ENCODE measurements around the gene FAM216A.
"Not testable (repeated sequence)": the region's sequence is repeated elsewhere in the genome, so short reads cannot be mapped to it uniquely, and the experiment has no call there.

FAM216A gene

GRCh38 chr12:110468214-110469048 lies at the start of gene FAM216A, which contains the start of gene GPN3:
TSS of gene FAM216A (plus strand) at chr12:110468845. CDS start at chr12:110468876, 31 bp downstream.
TSS of gene GPN3 (minus strand) at chr12:110468257. CDS start at chr12:110468203, 54 bp downstream.
- DNase-seq (ENCODE audit: low spot score) = peak; percentile 99

- DNase-seq (ENCODE audit: low spot score) = not testable (repeated sequence)
These were observed 48.0 kb upstream of the FAM216A start for GRCh38 chr12:110420644-110421043.

GRCh38 chr12:110421159-110421661 lies 47.4 kb upstream of the FAM216A start:
- no peak for DNase-seq (ENCODE audit: low spot score)

- no peak for DNase-seq (ENCODE audit: low spot score)
These were observed 46.9 kb upstream of the FAM216A start for GRCh38 chr12:110421701-110422100.

- no peak for DNase-seq (ENCODE audit: low spot score)
These were observed 44.4 kb upstream of the FAM216A start for GRCh38 chr12:110424237-110424636.

GRCh38 chr12:110426406-110426805 lies 42.2 kb upstream of the FAM216A start:
- DNase-seq (ENCODE audit: low spot score) = no peak

GRCh38 chr12:110429676-110430075 lies 39.0 kb upstream of the FAM216A start:
- not testable (repeated sequence) for DNase-seq (ENCODE audit: low spot score)

- DNase-seq (ENCODE audit: low spot score) = no peak
These were observed 36.6 kb upstream of the FAM216A start for GRCh38 chr12:110431957-110432587.

GRCh38 chr12:110436231-110436630 lies 32.4 kb upstream of the FAM216A start:
- DNase-seq (ENCODE audit: low spot score) = no peak

GRCh38 chr12:110444455-110444854 lies 24.2 kb upstream of the FAM216A start:
- no peak for DNase-seq (ENCODE audit: low spot score)

- DNase-seq (ENCODE audit: low spot score) = peak; percentile 96
These were observed 18.7 kb upstream of the FAM216A start, which contains the start of gene ARPC3 for GRCh38 chr12:110449799-110450497. TSS of gene ARPC3 (minus strand) at chr12:110450337. CDS start at chr12:110450260, 77 bp downstream.

- no peak for DNase-seq (ENCODE audit: low spot score)
These were observed 17.4 kb upstream of the FAM216A start for GRCh38 chr12:110451263-110451662.

GRCh38 chr12:110453569-110454296 lies 14.9 kb upstream of the FAM216A start:
- DNase-seq (ENCODE audit: low spot score) = no peak

GRCh38 chr12:110458756-110459155 lies 9.9 kb upstream of the FAM216A start:
- no peak for DNase-seq (ENCODE audit: low spot score)

GRCh38 chr12:110461189-110461588 lies 7.5 kb upstream of the FAM216A start:
- DNase-seq (ENCODE audit: low spot score) = not testable (repeated sequence)

GRCh38 chr12:110465024-110465423 lies 3.6 kb upstream of the FAM216A start:
- no peak for DNase-seq (ENCODE audit: low spot score)

GRCh38 chr12:110465765-110466164 lies 2.9 kb upstream of the FAM216A start:
- DNase-seq (ENCODE audit: low spot score) = not testable (repeated sequence)

GRCh38 chr12:110466791-110467190 lies 1.9 kb upstream of the FAM216A start:
- DNase-seq (ENCODE audit: low spot score) = no peak

GRCh38 chr12:110467847-110468213 lies 815 bp upstream of the FAM216A start:
- no peak for DNase-seq (ENCODE audit: low spot score)

GRCh38 chr12:110475426-110475825 lies 6.8 kb downstream of the FAM216A start:
- no peak for DNase-seq (ENCODE audit: low spot score)

- no peak for DNase-seq (ENCODE audit: low spot score)
These were observed 30.5 kb downstream of the FAM216A start for GRCh38 chr12:110498984-110499706.
